ENCODE results near the gene OR5AN1. TPM values are rescaled to one million over a fixed set of nuclear protein-coding genes. Genes with fewer than 3 reads are reported as not detected.

Gene OR5AN1
- total and polyA plus RNA-seq, 10 of the 15 experiments (the other 5 are each of a cell fraction or from before 2014, with no cell fraction given): not detected

GRCh38 chr11:59403546-59403945 lies 44.9 kb downstream of the OR5AN1 start:
- no peaks in the 10 kb centered on the region for H3K27me3 ChIP-seq (replicated peaks in 1 of 2; ENCODE audit: control insufficient read depth in 2 of 2, insufficient read depth in 2 of 2, low read length in 1 of 2)
- ChIA-PET RAD21 (ENCODE audit: unreplicated experiment) (no interaction called here), CTCF (interaction anchor here (1.4 kb wide), 1 partner anchor 13 kb away, joined by 3 read pairs; no protein-coding TSS in a partner anchor)

More at GRCh38 chr11:59403546-59403945, 44.9 kb downstream of the OR5AN1 start:
- no peak for DNase-seq (ENCODE audit: low read depth, low spot score)
- Histone ChIP-seq H3K79me2 (ENCODE audit: control insufficient read depth, insufficient read depth, low read length) (no peaks in the 10 kb centered on the region), H2AFZ (ENCODE audit: control insufficient read depth, low read depth, low read length) (no peak overlapping the region), H3K4me3 (no peak overlapping the region), H3K4me2 (ENCODE audit: control insufficient read depth, insufficient read depth) (no peak overlapping the region), H3K9me3 (replicated peaks; ENCODE audit: control insufficient read depth, insufficient read depth, low read length) (peaks cover 2% of the 10 kb centered on the region; the same call in 1 of the 3 replicates), H3K27ac (ENCODE audit: control insufficient read depth, insufficient read depth) (no peak overlapping the region), H3K36me3 (ENCODE audit: control insufficient read depth in 2 of 2, insufficient read depth in 2 of 2, low read length in 1 of 2) (no peaks in the 10 kb centered on the region), H4K20me1 (ENCODE audit: control insufficient read depth, insufficient read depth) (no peaks in the 10 kb centered on the region), H3K9ac (ENCODE audit: control insufficient read depth, insufficient read depth, low read length) (no peak overlapping the region), H3K4me1 (ENCODE audit: control insufficient read depth, insufficient read depth, low read length) (no peaks in the 10 kb centered on the region)
- ChIA-PET POLR2A (no interaction called here), SMC1A (ENCODE audit: uncharacterized antibody, unreplicated experiment) (interaction anchor here (1.2 kb wide), 1 partner anchor 12 kb away, joined by 3 read pairs; no protein-coding TSS in a partner anchor)
- in situ Hi-C loops (cut with MboI) (no loop called here), intact Hi-C loops (cut with micrococcal nuclease; ENCODE audit: unreplicated experiment) (no loop called here)
- no peak for FAIRE-seq
- BruUV-seq (replicated peaks): no TSS peak
- no peak for TF ChIP-seq NKRF (conservative IDR thresholded peaks at IDR 0.05)
- no peak for TF ChIP-seq MAX (IDR thresholded peaks at IDR 0.05; ENCODE audit: low read depth, low read length)
- TF ChIP-seq NR2C2 (IDR thresholded peaks at IDR 0.05; ENCODE audit: borderline replicate concordance, control insufficient read depth, insufficient read length, low read depth): no peak
- no peak for TF ChIP-seq FOS (IDR thresholded peaks at IDR 0.05; ENCODE audit: borderline replicate concordance, extremely low read depth, insufficient read length)
- no peak for TF ChIP-seq RB1 (IDR thresholded peaks at IDR 0.05; ENCODE audit: borderline replicate concordance)
- ATAC-seq: no peak
